GM12878 (cell line): ENCODE measurements around the gene KRTAP2-1. TPM values are rescaled to one million over a fixed set of nuclear protein-coding genes. Genes with fewer than 3 reads are reported as not detected.

ENCODE experiments used
- ATAC-seq: fragments of 200-7000 bp; cut with Tn5 transposase; 3 replicates; pipeline ENCODE4 v1.9.1; 2020; ENCODE audit warnings: mild to moderate bottlenecking, moderate library complexity
- BruUV-seq: library from RNA; stranded (reverse); fragments of 400-500 nt; replicated peaks from 2 replicates; lab custom pipeline; 2021; lab: Mats Ljungman, UMichigan
- CTCF ChIA-PET: fragments of 300-600 bp; sonication (Branson Sonifier 250); formaldehyde crosslinking; extraction: SDS; loops from one replicate; lab custom pipeline; 2021; ENCODE audit warnings: inconsistent platforms; lab: Yijun Ruan, JAX
- POLR2A ChIA-PET: fragments of 350-600 bp; formaldehyde crosslinking; extraction: SDS; loops from one replicate; lab custom pipeline; 2021; ENCODE audit warnings: inconsistent platforms; lab: Charles Lee
- RAD21 ChIA-PET: fragments of 300-600 bp; sonication (Branson Sonifier 250); formaldehyde crosslinking; loops from one replicate; lab custom pipeline; 2023; ENCODE audit warnings: antibody characterized with exemption; ENCODE audit not compliant: unreplicated experiment; lab: Charles Lee
- SMC1A ChIA-PET: fragments of 300-600 bp; sonication (Branson Sonifier 250); formaldehyde crosslinking; loops from one replicate; lab custom pipeline; 2023; ENCODE audit not compliant: unreplicated experiment, uncharacterized antibody; lab: Charles Lee
- DNase-seq: peaks from one replicate; pipeline ENCODE4 v3.0.0-alpha.2; 2011; ENCODE audit warnings: low read depth, low spot score
- FAIRE-seq: peaks from 3 replicates; lab custom pipeline; 2011; peaks lifted over from hg19 to GRCh38; lab: Jason Lieb, UNC
- H2AFZ ChIP-seq: 2 replicates; pipeline ENCODE4 v1.6.0; 2011; ENCODE audit warnings: low read depth, low read length, control low read depth; ENCODE audit not compliant: control insufficient read depth
- H3K27ac ChIP-seq: 2 replicates; pipeline ENCODE4 v1.5.1; 2011; ENCODE audit warnings: control low read depth; ENCODE audit not compliant: control insufficient read depth, insufficient read depth
- H3K27me3 ChIP-seq, 2 experiments: replicated peaks in 1 of 2; 2 replicates each; pipeline versions ENCODE4 v1.6.0 to v1.6.1; 2011; ENCODE audit warnings: low read length in 1 of 2; ENCODE audit not compliant: control insufficient read depth in 2 of 2, insufficient read depth in 2 of 2
- H3K36me3 ChIP-seq, 2 experiments: 2 replicates each; pipeline ENCODE4 v1.5.1; 2011; ENCODE audit warnings: low read length in 1 of 2; ENCODE audit not compliant: control insufficient read depth in 2 of 2, insufficient read depth in 2 of 2
- H3K4me1 ChIP-seq: 2 replicates; pipeline ENCODE4 v1.6.1; 2011; ENCODE audit warnings: mild to moderate bottlenecking, low read length, moderate library complexity, mixed read lengths; ENCODE audit not compliant: control insufficient read depth, insufficient read depth
- H3K4me2 ChIP-seq: 2 replicates; pipeline ENCODE4 v1.6.0; 2011; ENCODE audit warnings: control low read depth; ENCODE audit not compliant: control insufficient read depth, insufficient read depth
- H3K4me3 ChIP-seq: fragments of 200-600 bp; sonication (generic); 2 replicates; pipeline ENCODE4 v1.5.1; 2016
- H3K79me2 ChIP-seq: 2 replicates; pipeline ENCODE4 v1.6.0; 2011; ENCODE audit warnings: low read length; ENCODE audit not compliant: control insufficient read depth, insufficient read depth
- H3K9ac ChIP-seq: 2 replicates; pipeline ENCODE4 v1.8.0; 2011; ENCODE audit warnings: low read length, control low read depth, mixed read lengths; ENCODE audit not compliant: control insufficient read depth, insufficient read depth
- H3K9me3 ChIP-seq: replicated peaks from 3 replicates; pipeline ENCODE4 v1.5.1; 2011; ENCODE audit warnings: mild to moderate bottlenecking, low read length; ENCODE audit not compliant: control insufficient read depth, insufficient read depth
- H4K20me1 ChIP-seq: 2 replicates; pipeline ENCODE4 v1.6.0; 2011; ENCODE audit not compliant: control insufficient read depth, insufficient read depth
- CBX5 ChIP-seq: sonication (generic); IDR thresholded peaks from 2 replicates; pipeline ENCODE4 v1.6.1; 2016; ENCODE audit warnings: low read depth, moderate library complexity, mild to moderate bottlenecking, inconsistent platforms
- CHD1 ChIP-seq: IDR thresholded peaks from 2 replicates; pipeline ENCODE4 v1.6.1; 2012; ENCODE audit warnings: low read depth, low read length, improper control_type of control experiment
- CHD2 ChIP-seq: IDR thresholded peaks from 2 replicates; pipeline ENCODE4 v1.6.1; 2011; ENCODE audit warnings: low read depth, low read length, improper control_type of control experiment, borderline replicate concordance
- CTCF ChIP-seq, 3 experiments: IDR thresholded peaks in 2 of 3; conservative IDR thresholded peaks in 1 of 3; 2 replicates each; pipeline ENCODE4 v1.5.1; 2011; ENCODE audit warnings: low read depth in 3 of 3, low read length in 3 of 3, mild to moderate bottlenecking in 3 of 3, control low read depth in 2 of 3, moderate library complexity in 2 of 3, inconsistent platforms in 1 of 3, mixed read lengths in 1 of 3; ENCODE audit not compliant: control insufficient read depth in 2 of 3, insufficient read depth in 1 of 3; ENCODE audit errors: extremely low read depth in 1 of 3
- E2F4 ChIP-seq: IDR thresholded peaks from 2 replicates; pipeline ENCODE4 v1.6.1; 2012; ENCODE audit warnings: low read depth, low read length, improper control_type of control experiment
- FOXM1 ChIP-seq: IDR thresholded peaks from 2 replicates; pipeline ENCODE4 v1.6.1; 2012; ENCODE audit warnings: low read depth, mild to moderate bottlenecking, inconsistent platforms, low read length, moderate library complexity
- NR2C2 ChIP-seq: IDR thresholded peaks from 2 replicates; pipeline ENCODE4 v1.6.1; 2011; ENCODE audit warnings: borderline replicate concordance, low read depth; ENCODE audit not compliant: control insufficient read depth, insufficient read length
- PAX5 ChIP-seq: IDR thresholded peaks from 2 replicates; pipeline ENCODE4 v1.6.1; 2011; ENCODE audit warnings: low read depth, low read length, borderline replicate concordance
- PAX8 ChIP-seq: fragments of 450-650 bp; IDR thresholded peaks from 2 replicates; pipeline ENCODE4 v1.6.1; 2017; ENCODE audit warnings: mild to moderate bottlenecking, moderate library complexity
- PKNOX1 ChIP-seq: fragments of 450-650 bp; IDR thresholded peaks from 2 replicates; pipeline ENCODE4 v1.6.1; 2016; ENCODE audit warnings: mild to moderate bottlenecking
- POLR2AphosphoS5 ChIP-seq: IDR thresholded peaks from 2 replicates; pipeline ENCODE4 v1.6.1; 2011; ENCODE audit warnings: mild to moderate bottlenecking, low read length, inconsistent platforms
- SIN3A ChIP-seq: IDR thresholded peaks from 2 replicates; pipeline ENCODE4 v1.6.1; 2012; ENCODE audit warnings: low read depth, low read length, improper control_type of control experiment
- SMAD1 ChIP-seq: fragments of 450-650 bp; IDR thresholded peaks from 2 replicates; pipeline ENCODE4 v1.6.1; 2018; ENCODE audit warnings: mild to moderate bottlenecking, low read depth; ENCODE audit not compliant: partially characterized antibody
- SUZ12 ChIP-seq: fragments of 200-600 bp; sonication (generic); IDR thresholded peaks from one replicate; pipeline ENCODE4 v1.6.1; 2018; ENCODE audit warnings: antibody characterized with exemption, mild to moderate bottlenecking; ENCODE audit not compliant: unreplicated experiment
- TBL1XR1 ChIP-seq: IDR thresholded peaks from 2 replicates; pipeline ENCODE4 v1.6.1; 2012; ENCODE audit warnings: low read depth, low read length, improper control_type of control experiment
- TCF12 ChIP-seq: IDR thresholded peaks from 2 replicates; pipeline ENCODE4 v1.6.1; 2011; ENCODE audit warnings: low read depth, mild to moderate bottlenecking, low read length
- WRNIP1 ChIP-seq: IDR thresholded peaks from 2 replicates; pipeline ENCODE4 v1.6.1; 2011; ENCODE audit warnings: low read depth, low read length, improper control_type of control experiment, borderline replicate concordance
- YY1 ChIP-seq: IDR thresholded peaks from 2 replicates; pipeline ENCODE4 v1.6.1; 2011; ENCODE audit warnings: low read depth, mild to moderate bottlenecking, low read length
- ZBTB33 ChIP-seq: fragments of 450-650 bp; IDR thresholded peaks from 2 replicates; pipeline ENCODE4 v1.6.1; 2017; ENCODE audit warnings: mild to moderate bottlenecking
- WGBS: methylation state at CpG from one replicate; pipeline ENCODE4 v1.1.6; 2016; ENCODE audit warnings: low lambda C conversion rate; ENCODE audit not compliant: insufficient replicate concordance, insufficient coverage; ENCODE audit errors: missing lambda C conversion rate; 5-methylcytosine and 5-hydroxymethylcytosine counted together
- in situ Hi-C: fragments of 300-500 bp; cut with MboI; formaldehyde crosslinking; loops from 9 replicates; pipeline ENCODE4 v1.14.3; 2018; ENCODE audit warnings: mixed read lengths
- intact Hi-C: fragments of 100-400 bp; cut with micrococcal nuclease; formaldehyde crosslinking; loops from one replicate; pipeline ENCODE4 v1.14.2; 2022; ENCODE audit not compliant: unreplicated experiment
- polyA plus RNA-seq, 11 experiments: library from polyadenylated mRNA; depleted of rRNA in 4 of 11; unstranded in 6 of 11; stranded (reverse) in 5 of 11; fragments of >200 nt; fragmentation: Nextera tagmentation in 4 of 11; fragmentation: Illumina TruSeq in 1 of 11; extraction: Ambion mirVana in 4 of 11; extraction: Trizol in 1 of 11; gene quantifications; 1 replicate in 1 of 11; 2 replicates in 10 of 11; pipeline versions ENCODE4 v1.2.1 to v1.2.3, GENCODE V29; 2011 to 2016; ENCODE audit warnings: inconsistent platforms in 2 of 11, missing spikeins in 2 of 11, low read depth in 1 of 11
- total RNA-seq, 4 experiments: library from RNA; depleted of rRNA in 3 of 4; stranded (reverse); fragments of >200 nt in 3 of 4; fragmentation: Illumina TruSeq in 1 of 4; extraction: Trizol in 1 of 4; gene quantifications; 2 replicates each; pipeline versions ENCODE4 v1.2.1 to v1.2.3, GENCODE V29; 2013 to 2021

The KRTAP2-1 gene
- total and polyA plus RNA-seq, 10 of the 15 experiments (the other 5 are each of a cell fraction or from before 2014, with no cell fraction given): not detected

GRCh38 chr17:41004397-41004796, 42.7 kb downstream of the KRTAP2-1 start (continued):
- no peak for TF ChIP-seq CTCF (IDR thresholded peaks at IDR 0.05 in 2 of 3, conservative IDR thresholded peaks at IDR 0.05 in 1 of 3; ENCODE audit: control insufficient read depth in 2 of 3, extremely low read depth in 1 of 3, insufficient read depth in 1 of 3, low read depth in 3 of 3, low read length in 3 of 3)
- no peak for TF ChIP-seq CHD2
- TF ChIP-seq PKNOX1: no peak
- no peak for TF ChIP-seq TCF12
- no peak for TF ChIP-seq SUZ12
- TF ChIP-seq TBL1XR1: no peak
- TF ChIP-seq POLR2AphosphoS5: no peak
- no peak for TF ChIP-seq SIN3A
- no peak for TF ChIP-seq YY1

- DNase-seq (no peak), ATAC-seq (no peak), FAIRE-seq (no peak)
- Histone ChIP-seq H3K27me3 (peaks cover 0 to 3% of the 10 kb centered on the region in 2 experiments; a peak in 3 of 4 replicates), H3K4me1 (no peaks in the 10 kb centered on the region), H3K27ac (no peak overlapping the region), H3K36me3 (no peaks in the 10 kb centered on the region), H3K9me3 (no peaks in the 10 kb centered on the region), H3K4me3 (no peak overlapping the region), H3K79me2 (no peaks in the 10 kb centered on the region), H2AFZ (no peak overlapping the region), H4K20me1 (no peaks in the 10 kb centered on the region), H3K9ac (no peak overlapping the region), H3K4me2 (no peak overlapping the region)
- POLR2A ChIA-PET: interaction anchor here (0.5 kb wide), 1 partner anchor 802 kb away, joined by 3 read pairs; no protein-coding TSS in a partner anchor
- in situ Hi-C loops (no loop called here), intact Hi-C loops (no loop called here)
- CTCF ChIA-PET: interaction anchor here (1.9 kb wide), 1 partner anchor 9 kb away, joined by 4 read pairs; no protein-coding TSS in a partner anchor
- RAD21 ChIA-PET: no interaction called here
- BruUV-seq: no TSS peak
- WGBS: 18% methylated on average over 4 of the region's 4 CpGs
- SMC1A ChIA-PET: no interaction called here
- no peak for TF ChIP-seq CHD1
- no peak for TF ChIP-seq ZBTB33
- TF ChIP-seq PAX8: no peak
- no peak for TF ChIP-seq WRNIP1
- no peak for TF ChIP-seq SMAD1
- TF ChIP-seq PAX5: no peak
- no peak for TF ChIP-seq FOXM1
- no peak for TF ChIP-seq CBX5
- no peak for TF ChIP-seq E2F4
- TF ChIP-seq NR2C2: no peak
Measured at GRCh38 chr17:41003926-41004325, 43.2 kb downstream of the KRTAP2-1 start.
